ENCODE data around the gene STAU1. TPM values are rescaled to one million over a fixed set of nuclear protein-coding genes. Genes with fewer than 3 reads are reported as not detected.
A peak's percentile ranks its signal among the peaks of the same experiment; 100 is the strongest.

STAU1 gene
- polyA plus RNA-seq, 1 of the 3 experiments (the other 2 are of a cell fraction): 48.2 TPM

DNA sequence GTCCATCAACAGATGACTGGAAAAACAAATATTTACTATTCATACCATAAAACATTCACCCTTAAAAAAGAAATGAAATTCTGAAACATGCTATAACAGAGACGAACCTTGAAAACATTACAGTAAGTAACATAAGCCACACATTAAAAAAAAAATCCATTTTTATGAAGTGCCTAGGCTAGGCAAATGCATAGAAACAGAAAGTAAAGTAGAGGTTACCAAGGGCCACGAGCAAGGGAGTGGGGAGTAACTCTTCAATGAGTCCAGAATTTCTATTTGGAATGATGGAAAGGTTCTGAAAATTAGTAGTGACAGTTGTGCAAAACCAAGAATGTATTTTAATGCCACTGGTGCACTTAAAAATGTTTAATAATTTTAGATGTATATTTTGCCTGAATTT, 47.7 kb downstream of the STAU1 start:
- no peak overlapping the region for H3K4me2 ChIP-seq
- ChIA-PET POLR2A (no interaction called here), CTCF (interaction anchor here (3.5 kb wide), 1 partner anchor 77 kb away, joined by 26 read pairs; no protein-coding TSS in a partner anchor)
- peaks cover 14% of the 10 kb centered on the region for H3F3A ChIP-seq (replicated peaks; ENCODE audit: insufficient read depth)
- DNase-seq: no peak
- H3K9ac ChIP-seq: no peak overlapping the region
- H4K20me1 ChIP-seq (ENCODE audit: insufficient read depth): peaks cover 6% of the 10 kb centered on the region
- H2AFZ ChIP-seq (ENCODE audit: low read depth): no peak overlapping the region
- WGBS (ENCODE audit: low lambda C conversion rate): 90% methylated on average over 2 of the region's 2 CpGs
- no peaks in the 10 kb centered on the region for H3K9me2 ChIP-seq
- H3K4me1 ChIP-seq (ENCODE audit: control insufficient read depth in 1 of 2, insufficient read depth in 2 of 2, low read depth in 1 of 2, low read length in 1 of 2): no peaks in the 10 kb centered on the region
- peaks cover 16 to 39% of the 10 kb centered on the region in 2 experiments for H3K36me3 ChIP-seq (replicated peaks in 1 of 2; ENCODE audit: control insufficient read depth in 1 of 2, insufficient read depth in 2 of 2, low read length in 1 of 2)
- H3K4me3 ChIP-seq (ENCODE audit: low read depth in 2 of 2, low read length in 1 of 2): no peak overlapping the region
- H3K9me3 ChIP-seq: no peaks in the 10 kb centered on the region
- H3K27ac ChIP-seq (ENCODE audit: low read depth in 2 of 2, low read length in 1 of 2): peak overlapping the region in 1 of 2 experiments; percentile 7; a peak in 1 of 4 replicates
- TF ChIP-seq RAD21 (IDR thresholded peaks at IDR 0.05; ENCODE audit: low read length): no peak
- TF ChIP-seq, protein P1, sequence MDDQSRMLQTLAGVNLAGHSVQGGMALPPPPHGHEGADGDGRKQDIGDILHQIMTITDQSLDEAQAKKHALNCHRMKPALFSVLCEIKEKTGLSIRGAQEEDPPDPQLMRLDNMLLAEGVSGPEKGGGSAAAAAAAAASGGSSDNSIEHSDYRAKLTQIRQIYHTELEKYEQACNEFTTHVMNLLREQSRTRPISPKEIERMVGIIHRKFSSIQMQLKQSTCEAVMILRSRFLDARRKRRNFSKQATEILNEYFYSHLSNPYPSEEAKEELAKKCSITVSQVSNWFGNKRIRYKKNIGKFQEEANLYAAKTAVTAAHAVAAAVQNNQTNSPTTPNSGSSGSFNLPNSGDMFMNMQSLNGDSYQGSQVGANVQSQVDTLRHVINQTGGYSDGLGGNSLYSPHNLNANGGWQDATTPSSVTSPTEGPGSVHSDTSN (IDR thresholded peaks at IDR 0.05): peak; percentile 21; the same call in 1 of the 2 replicates
- H3K27me3 ChIP-seq (ENCODE audit: insufficient read depth): no peaks in the 10 kb centered on the region
- H3K79me2 ChIP-seq (ENCODE audit: insufficient read depth): peaks cover 88% of the 10 kb centered on the region

DNA sequence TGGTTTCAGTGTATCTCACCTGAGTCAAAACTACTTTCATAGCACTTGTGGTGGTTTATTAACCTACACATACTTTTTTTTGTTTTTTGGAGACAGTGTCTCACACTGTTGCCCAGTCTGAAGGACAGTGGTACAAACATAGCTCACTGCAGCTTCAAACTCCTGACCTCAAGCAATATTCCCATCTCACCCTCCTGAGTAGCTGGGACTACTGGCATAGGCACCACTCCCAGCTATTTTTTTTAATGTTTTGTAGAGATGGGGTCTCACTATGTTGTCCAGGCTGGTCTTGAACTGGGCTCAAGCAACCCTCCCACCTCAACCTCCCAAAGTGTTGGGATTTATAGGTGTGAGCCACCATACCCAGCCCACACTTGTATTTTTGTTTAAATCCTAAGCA, 49.7 kb downstream of the STAU1 start:
- Histone ChIP-seq H3K9me3 (no peaks in the 10 kb centered on the region), H3K79me2 (ENCODE audit: insufficient read depth) (peaks cover 69% of the 10 kb centered on the region), H3K27ac (ENCODE audit: low read depth in 2 of 2, low read length in 1 of 2) (no peak overlapping the region), H3K4me2 (no peak overlapping the region), H3K9me2 (no peaks in the 10 kb centered on the region), H4K20me1 (ENCODE audit: insufficient read depth) (peaks cover 6% of the 10 kb centered on the region; the same call in 1 of the 2 replicates), H3K36me3 (replicated peaks in 1 of 2; ENCODE audit: control insufficient read depth in 1 of 2, insufficient read depth in 2 of 2, low read length in 1 of 2) (peaks cover 13 to 25% of the 10 kb centered on the region in 2 experiments), H3K4me3 (ENCODE audit: low read depth in 2 of 2, low read length in 1 of 2) (no peak overlapping the region), H3K9ac (no peak overlapping the region), H3F3A (replicated peaks; ENCODE audit: insufficient read depth) (peaks cover 14% of the 10 kb centered on the region), H3K4me1 (ENCODE audit: control insufficient read depth in 1 of 2, insufficient read depth in 2 of 2, low read depth in 1 of 2, low read length in 1 of 2) (no peaks in the 10 kb centered on the region), H2AFZ (ENCODE audit: low read depth) (no peak overlapping the region), H3K27me3 (ENCODE audit: insufficient read depth) (no peaks in the 10 kb centered on the region)
- DNase-seq: no peak
- TF ChIP-seq CHD2 (IDR thresholded peaks at IDR 0.05; ENCODE audit: low read length, partially characterized antibody): no peak
- TF ChIP-seq ELF1 (IDR thresholded peaks at IDR 0.05): no peak
- no peak for TF ChIP-seq YY1 (IDR thresholded peaks at IDR 0.05; ENCODE audit: low read depth)
- TF ChIP-seq GATA2 (CRISPR knock-in tag; IDR thresholded peaks at IDR 0.05): no peak
- no peak for TF ChIP-seq SIN3A (IDR thresholded peaks at IDR 0.05; ENCODE audit: borderline replicate concordance, low read depth, low read length)
- TF ChIP-seq, protein P2, sequence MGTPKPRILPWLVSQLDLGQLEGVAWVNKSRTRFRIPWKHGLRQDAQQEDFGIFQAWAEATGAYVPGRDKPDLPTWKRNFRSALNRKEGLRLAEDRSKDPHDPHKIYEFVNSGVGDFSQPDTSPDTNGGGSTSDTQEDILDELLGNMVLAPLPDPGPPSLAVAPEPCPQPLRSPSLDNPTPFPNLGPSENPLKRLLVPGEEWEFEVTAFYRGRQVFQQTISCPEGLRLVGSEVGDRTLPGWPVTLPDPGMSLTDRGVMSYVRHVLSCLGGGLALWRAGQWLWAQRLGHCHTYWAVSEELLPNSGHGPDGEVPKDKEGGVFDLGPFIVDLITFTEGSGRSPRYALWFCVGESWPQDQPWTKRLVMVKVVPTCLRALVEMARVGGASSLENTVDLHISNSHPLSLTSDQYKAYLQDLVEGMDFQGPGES (IDR thresholded peaks at IDR 0.05; ENCODE audit: low read depth, low read length): no peak
- no peak for TF ChIP-seq RCOR1 (IDR thresholded peaks at IDR 0.05; ENCODE audit: low read length)
- no peak for TF ChIP-seq MEF2A (IDR thresholded peaks at IDR 0.05; ENCODE audit: borderline replicate concordance, low read depth)
- no peak for TF ChIP-seq POLR2AphosphoS5 (IDR thresholded peaks at IDR 0.05; ENCODE audit: low read depth, low read length)
- no peak for TF ChIP-seq MXI1 (IDR thresholded peaks at IDR 0.05; ENCODE audit: low read depth, low read length)
- TF ChIP-seq TCF12 (IDR thresholded peaks at IDR 0.05): no peak
- TF ChIP-seq RXRA (IDR thresholded peaks at IDR 0.05; ENCODE audit: borderline replicate concordance, low read depth): no peak
- TF ChIP-seq, protein P3, sequence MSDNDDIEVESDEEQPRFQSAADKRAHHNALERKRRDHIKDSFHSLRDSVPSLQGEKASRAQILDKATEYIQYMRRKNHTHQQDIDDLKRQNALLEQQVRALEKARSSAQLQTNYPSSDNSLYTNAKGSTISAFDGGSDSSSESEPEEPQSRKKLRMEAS (IDR thresholded peaks at IDR 0.05; ENCODE audit: low read depth): no peak
- TF ChIP-seq, protein P1 (IDR thresholded peaks at IDR 0.05): no peak
- no peak for TF ChIP-seq NRF1 (IDR thresholded peaks at IDR 0.05; ENCODE audit: low read depth, low read length)
- no peak for TF ChIP-seq EP300 (IDR thresholded peaks at IDR 0.05; ENCODE audit: borderline replicate concordance in 1 of 2, low read depth in 1 of 2, low read length in 1 of 2)
- ChIA-PET CTCF (interaction anchor here (1.0 to 3.5 kb wide), 2 partner anchors 41 to 79 kb away, joined by 3 to 26 read pairs; no protein-coding TSS in a partner anchor), POLR2A (no interaction called here)
